Measurements from ENCODE around the gene KHNYN.
A peak's percentile ranks its signal among the peaks of the same experiment; 100 is the strongest.
"Not testable (repeated sequence)": the region's sequence is repeated elsewhere in the genome, so short reads cannot be mapped to it uniquely, and the experiment has no call there.

The KHNYN gene

DNA sequence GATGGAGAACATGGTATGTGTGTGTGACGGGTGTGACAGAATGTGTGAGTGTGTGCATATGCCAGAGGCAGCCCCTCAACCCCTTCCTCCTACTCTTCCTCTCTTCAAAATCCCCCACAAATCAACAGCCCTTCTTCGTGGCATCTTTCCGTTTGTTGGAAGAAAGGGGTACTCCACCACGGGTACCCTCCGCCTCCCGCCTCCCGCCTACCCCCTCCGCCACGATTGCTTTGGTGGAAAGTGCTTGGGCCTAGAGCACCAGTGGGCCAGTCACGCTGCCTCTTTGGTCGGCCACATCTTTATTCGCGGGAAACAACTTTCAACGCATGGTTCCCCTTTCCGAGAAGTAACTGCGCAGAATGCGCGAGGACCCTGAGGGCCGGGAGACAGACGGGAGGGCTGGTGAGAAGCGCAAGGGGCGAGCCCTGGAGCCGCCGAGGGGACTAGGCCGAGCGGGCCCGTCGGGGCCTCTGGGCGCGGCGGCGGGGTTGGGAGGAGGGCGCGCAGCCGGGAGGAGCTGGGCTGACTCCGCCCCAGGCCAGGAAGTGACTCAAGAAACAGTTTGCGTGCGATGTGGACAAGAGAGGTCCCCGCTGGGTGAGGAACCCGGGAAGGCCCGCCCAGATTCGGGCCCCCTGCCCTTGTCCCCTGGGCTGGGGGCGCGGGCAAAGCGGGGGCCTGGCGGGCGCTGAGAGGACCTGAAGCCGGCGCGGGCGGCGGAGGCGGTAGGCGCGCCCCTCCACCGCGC, at the start of gene KHNYN, which contains the start of gene CBLN3:
Gene KHNYN (plus strand): TSS at position 560 of the 748 bp plus-strand sequence. CDS start 777 bp downstream, outside the sequence.
Gene CBLN3 (minus strand): TSS at position 274 of the 748 bp plus-strand sequence. CDS start 614 bp downstream, outside the sequence.
- DNase-seq (ENCODE audit: low spot score): peak; percentile 96
- no peak for FAIRE-seq

DNA sequence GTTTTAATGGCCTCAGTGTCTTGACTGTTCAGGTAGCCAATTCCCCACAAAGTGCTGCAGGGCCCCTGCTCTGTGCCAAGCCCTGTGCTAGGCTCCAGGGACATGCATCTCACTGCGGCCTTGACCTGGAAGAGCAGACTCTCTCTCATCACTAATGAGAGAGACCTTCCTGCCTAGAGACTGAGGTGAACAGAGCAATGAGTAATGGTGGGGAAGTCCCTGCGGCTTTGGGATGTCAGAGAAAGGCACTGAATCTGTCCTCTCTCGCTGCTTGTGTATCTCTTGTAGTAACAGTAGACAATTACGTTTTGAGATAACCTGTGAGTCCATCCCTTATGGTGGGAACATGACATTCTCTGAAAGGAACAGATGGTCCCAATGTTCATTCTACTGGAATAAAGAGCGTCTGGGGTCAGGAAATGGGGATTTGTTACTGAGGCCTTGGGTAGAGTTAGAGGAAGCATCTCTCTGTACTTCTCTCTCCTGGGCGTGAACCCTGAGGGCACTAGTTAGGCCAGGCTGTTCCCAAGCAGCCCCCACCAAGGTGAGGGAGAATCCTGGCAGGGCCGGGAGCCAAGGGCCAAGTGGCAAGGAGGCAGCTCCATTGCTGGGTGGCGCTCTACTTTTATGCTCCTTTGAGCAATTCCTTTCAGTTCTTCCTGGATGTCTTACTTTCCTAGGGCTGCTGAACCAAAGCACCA, 48.2 kb upstream of the KHNYN start:
- DNase-seq (ENCODE audit: low spot score) (no peak), FAIRE-seq (no peak)

DNA sequence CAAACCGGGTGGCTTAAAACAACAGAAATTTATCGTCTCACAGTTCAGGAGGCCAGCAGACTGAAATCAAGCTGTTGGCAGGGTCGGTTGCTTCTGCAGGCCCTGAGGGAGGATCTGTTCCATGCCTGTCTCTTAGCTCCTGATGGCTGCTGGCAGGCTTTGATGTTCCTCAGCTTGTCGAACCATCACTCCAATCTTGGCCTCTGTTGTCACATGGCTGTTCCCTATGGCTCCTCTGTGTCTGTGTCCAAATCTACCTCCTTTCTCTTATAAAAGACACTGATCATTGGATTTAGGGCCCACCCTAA, 47.7 kb upstream of the KHNYN start:
- DNase-seq (ENCODE audit: low spot score) (no peak), FAIRE-seq (no peak)

DNA sequence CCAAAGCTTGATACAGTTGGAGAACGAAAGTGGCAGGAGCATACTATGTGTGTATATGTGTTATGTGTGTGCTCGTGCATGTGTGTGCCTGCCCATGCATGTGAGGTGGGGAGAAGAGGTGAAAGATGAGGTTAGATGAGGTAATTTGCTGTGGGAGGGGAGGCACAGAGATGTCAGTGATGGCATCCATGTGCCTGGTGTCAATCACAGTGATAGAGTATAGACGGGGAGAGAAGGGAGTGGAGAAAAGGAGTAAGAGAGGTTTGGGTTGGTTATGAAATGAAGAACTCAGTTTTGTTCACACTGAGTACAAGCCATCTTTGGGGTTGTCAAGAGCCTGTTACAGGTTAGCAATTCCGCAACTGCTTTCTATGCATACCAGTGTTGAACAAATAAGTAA, 45.6 kb upstream of the KHNYN start:
- DNase-seq (ENCODE audit: low spot score) (no peak), FAIRE-seq (peak; percentile 78)

DNA sequence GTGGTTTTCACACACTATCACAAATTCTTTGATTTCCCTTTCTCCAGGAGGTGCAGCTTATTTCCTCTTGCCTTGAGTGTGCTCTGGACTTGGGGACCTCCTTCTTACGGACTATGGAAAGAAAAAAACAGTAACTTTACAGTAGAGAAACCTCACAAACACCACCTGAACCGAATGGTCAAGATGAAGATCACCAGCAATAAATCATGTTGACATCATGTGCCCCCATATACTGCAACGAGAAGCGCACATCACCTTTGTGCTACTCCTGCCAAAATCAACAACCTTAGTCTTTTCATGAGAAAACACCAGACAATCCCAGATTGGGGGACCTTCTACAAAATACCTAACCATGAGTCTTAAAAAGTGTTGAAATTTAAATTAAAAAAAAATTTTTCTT, 44.2 kb upstream of the KHNYN start:
- DNase-seq (ENCODE audit: low spot score): no peak
- no peak for FAIRE-seq

DNA sequence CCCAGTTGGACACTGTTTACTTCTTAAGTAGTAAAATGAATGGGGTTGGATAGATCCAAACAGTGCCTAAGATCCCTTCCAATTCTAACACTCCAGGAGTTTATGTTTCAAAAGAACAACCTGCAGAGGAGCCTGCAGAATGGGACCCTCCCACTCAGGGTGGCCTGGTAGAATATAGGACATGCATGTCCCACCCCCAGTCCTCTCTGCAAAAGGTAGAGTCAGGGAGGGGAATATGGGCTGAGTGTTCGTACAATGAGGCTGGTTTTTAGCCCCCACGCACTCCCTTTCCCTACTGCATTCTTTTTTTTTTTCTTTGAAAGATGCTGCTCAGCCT, 42.8 kb upstream of the KHNYN start:
- FAIRE-seq (no peak), DNase-seq (ENCODE audit: low spot score) (no peak)

DNA sequence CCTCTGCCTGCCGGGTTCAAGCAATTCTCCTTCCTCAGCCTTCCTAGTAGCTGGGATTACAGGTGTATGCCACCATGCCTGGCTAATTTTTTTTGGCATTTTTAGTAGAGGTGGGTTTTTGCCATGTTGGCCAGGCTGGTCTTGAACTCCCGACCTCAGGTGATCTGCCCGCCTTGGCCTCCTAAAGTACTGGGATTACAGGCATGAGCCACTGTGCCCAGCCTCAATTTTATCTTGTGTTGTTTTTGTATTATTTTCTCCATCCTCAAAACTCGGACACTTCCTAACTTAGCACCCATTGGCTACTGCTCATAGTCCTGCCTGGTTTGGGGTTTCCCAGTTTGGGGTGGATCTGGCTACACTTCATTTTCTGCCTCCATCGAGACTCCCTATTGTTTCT, 42.2 kb upstream of the KHNYN start:
- not testable (repeated sequence) for FAIRE-seq; DNase-seq (ENCODE audit: low spot score)

DNA sequence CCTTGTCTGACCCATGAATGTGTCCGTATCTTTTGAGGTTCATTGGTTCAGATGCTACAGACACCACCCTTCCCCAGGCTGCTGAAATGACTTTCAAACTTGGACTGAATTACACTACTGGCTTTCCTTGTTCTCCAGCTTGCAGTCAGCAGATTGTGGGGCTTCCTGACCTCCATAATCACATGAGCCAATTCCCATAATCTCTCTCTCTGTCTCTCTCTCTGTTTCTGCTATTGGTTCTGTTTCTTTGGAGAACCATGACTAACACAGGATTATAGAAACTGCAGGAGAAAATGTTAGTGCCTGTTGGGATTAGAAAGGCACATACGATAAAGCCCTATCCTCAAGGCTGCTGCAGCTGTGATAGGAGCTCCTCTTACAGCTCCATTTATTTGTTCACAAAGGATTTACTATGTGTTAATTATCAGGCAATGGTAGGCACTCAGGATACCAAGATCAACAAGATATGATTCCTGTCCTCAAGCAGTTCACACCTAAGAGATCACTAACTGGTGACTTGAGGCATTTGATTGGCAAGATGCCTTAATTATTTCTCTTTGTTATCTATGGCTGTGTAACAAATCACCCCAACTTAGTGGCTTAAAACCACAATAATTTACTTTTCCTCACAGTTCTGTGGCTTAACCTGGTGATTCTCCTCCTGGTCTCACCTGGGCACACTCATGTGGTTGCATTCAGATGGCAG, 41.1 kb upstream of the KHNYN start:
- DNase-seq (ENCODE audit: low spot score) (no peak), FAIRE-seq (no peak)

DNA sequence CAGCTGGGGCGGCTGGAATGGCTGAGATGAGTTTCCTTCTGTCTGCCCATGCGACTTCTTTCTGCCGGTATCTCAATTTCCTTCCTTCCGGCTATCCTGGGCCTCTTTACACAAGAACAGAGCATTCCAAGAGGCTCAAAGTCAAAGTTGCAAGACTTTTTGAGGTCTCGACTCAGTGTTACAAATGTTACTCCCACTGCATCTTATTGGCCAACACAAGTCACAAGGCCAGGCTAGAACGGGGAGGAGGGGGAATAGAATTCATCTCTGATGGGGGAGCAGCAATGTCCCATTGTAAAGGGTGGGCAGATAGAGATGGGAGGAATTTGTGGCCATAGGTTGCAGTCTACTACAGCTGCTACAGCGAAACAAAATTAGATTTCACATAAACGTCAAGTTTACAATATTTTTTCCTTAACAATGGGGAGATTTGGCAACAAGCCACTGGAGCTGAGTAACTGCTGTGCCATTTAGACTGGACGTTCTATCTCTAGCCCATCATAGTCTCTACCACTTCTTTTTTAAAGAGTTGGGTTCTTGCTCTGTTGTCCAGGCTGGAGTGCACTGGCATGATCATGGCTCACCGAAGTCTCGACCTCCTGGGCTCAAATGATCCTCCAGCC, 40.4 kb upstream of the KHNYN start:
- FAIRE-seq (no peak), DNase-seq (ENCODE audit: low spot score) (no peak)

DNA sequence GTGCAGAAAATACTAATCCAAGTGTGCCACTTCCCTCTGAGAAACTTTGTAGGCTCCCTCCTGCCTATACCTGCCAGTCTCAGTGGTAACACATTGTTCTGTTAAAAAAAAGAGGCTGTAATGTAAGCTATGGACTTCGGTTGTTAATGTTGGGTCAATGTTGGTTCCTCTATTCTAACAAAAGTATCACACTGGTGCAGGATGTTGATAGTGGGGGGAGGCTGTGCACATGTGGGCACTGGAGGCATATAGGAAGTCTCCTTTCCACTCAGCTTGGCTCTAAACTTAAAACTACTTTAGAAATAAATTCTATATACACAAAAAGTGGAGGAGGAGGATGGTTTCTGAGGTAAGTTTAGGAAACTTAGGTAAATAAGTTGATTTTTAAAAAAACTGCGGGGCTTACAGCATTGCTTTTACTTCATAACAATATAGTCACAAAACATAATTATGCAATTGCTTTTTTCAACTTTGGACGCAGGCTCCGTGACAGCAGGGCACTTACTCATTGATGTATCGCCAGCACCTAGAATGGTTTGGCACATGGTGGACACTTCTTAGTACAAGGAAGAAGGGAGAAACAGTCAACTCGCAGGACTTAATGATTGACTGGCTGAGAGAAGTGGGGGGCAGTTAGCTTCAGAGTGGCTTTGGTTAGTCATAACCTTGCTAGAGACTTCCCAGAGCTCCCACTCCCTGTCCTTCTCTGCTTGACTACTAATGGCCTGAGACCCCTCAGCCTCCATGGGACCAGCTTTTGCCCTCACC, 38.9 kb upstream of the KHNYN start:
- no peak for DNase-seq (ENCODE audit: low spot score)
- FAIRE-seq: no peak

DNA sequence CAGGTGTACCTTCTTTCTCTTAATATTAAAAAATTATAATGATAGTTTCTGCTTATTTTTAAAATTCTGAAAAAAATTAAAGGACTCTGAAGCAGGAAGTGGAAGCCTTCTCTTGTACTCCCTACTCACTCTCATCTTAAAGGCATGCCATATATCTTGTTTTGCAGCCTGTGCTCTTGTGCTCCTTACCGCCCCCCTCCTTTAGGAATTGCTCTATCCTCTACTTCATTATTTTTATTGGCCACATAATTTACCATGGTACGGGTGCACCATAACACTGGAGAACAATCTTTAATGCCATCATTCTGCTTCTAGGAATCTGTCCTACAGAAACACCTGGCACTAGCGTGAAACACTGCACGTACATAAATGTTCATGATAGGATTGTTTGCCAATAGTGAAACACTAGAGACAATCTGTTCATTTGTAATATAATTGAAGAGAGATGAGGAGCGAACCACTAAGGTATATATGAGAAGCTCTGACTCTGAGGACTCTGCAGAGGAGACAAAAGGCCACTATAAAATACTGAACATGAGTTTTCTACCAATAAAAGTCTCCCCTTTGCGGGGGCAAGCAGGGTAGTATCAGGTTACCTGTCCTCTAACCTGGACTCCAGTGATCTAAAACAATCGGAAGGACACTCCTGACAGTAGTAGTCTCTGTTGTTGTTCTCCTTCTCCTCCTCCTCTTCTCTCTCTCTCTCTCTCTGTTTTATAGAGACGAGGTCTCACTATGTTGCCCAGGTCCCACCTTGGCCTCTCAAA, 37.2 kb upstream of the KHNYN start:
- peak; percentile 65 for DNase-seq (ENCODE audit: low spot score)
- no peak for FAIRE-seq

DNA sequence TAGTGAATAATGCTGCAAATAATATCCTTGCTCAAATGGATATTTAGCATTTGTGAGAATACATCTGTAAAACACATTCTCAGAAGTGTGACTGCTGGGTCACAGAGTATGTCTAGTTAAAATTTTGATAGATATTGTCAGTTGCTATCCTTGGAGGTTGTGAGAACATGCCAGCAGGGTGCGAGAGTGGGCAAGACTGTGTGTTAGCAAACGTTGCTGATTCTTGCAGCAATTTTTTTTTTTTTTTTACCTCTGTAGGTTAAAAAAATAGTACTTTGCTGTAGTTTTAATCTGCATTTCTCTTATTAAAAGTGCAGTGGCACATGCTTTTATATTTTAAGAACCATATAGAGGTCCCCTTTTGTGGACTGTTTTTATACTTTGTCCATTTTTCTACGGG, 35.5 kb upstream of the KHNYN start:
- no peak for DNase-seq (ENCODE audit: low spot score)
- no peak for FAIRE-seq

DNA sequence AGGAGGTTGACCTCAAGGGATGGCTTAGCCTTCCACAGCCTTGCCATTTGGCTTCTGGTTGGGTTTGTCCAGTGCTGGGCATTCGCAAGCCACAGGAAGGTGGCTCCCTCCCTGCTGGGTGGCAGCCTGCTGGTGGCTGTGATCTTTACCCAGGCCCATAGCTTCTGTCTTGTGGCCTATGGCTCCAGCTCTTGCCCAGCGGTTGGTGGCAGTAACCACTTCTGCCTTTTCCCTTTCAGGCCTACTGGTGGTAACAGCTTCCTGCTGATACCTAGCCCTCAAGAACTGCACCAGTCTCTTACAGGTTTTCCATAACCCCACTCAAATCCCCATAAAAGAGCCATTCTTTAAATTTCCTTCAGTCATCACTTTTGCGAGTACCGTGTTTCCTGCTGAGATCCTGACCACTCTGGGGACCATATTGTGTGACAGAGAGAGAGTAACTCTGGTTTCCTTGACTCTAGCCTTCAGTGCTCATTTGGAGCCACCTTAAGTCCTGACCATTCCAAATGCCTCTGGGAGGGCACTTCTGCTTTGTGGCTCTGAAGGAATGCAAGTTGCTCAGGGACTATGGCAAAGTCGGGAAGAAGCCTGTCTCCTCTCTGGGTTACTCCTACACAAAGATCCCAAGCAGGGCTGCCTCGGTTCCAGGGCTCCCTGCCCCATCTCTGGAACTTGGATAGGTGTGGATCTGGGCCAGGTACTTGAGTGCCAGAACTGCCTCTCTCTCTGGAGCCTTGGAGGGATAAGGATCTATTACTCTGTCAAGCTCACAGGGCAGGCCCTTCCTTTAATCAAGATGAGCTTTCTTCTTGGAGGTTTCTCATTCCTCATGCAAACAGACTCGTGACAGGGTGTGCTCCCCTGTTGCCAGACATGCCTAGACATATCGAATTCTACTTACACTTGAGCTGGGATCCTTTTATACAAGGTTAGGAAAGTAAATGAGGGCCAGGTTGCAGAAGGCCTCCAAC, 33.9 kb upstream of the KHNYN start:
- FAIRE-seq (no peak), DNase-seq (ENCODE audit: low spot score) (no peak)

DNA sequence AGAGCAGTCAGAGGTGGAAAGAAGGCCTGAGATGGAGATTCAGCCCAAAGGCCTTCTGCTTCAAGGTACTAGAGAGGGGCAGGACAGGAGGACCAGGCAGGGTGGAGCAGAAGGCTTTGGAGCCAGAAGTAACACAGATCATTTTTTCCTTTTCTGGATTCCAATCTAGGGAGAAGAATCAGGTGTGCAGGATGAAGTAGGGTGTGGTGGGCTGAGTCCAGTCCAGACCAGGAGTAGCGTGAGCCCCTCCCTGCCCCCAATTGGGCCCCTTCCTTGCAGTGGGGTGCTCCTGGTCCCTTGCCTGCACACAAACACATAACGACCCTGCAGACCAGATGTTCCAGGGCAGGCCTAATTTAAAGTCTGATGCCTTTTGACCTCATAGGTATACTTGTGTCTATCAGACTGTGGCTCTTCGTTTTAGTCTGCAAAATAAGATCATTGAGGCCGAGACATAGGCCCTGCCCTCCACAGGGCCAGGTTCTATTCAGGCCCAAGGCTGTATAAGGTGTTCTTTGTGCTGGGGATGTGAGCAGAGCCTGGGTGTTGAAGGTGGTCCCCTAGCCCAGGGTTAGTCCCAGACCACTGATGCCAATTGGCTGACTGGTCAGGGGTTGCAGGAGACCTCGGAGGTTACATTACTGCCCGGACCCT, 32.0 kb upstream of the KHNYN start:
- FAIRE-seq (no peak), DNase-seq (ENCODE audit: low spot score) (no peak)

DNA sequence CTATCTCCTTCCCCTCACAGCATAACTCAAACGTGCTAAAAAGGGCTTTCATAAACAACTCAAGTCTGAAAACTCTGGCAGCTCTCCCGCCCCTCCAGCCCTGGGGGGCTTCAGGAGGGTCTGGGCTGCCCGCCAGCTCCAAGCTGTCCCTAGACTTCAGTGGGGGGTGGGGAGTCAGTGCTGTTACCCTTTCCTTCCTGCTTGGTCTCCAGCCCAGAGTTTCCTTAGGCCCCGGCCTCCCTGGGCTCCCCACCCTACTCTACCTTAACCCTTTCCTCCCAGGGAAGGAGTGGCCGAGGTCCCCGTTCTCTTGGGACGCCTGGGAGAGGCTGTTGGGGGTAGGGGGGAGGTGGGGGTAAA, 31.5 kb upstream of the KHNYN start:
- DNase-seq (ENCODE audit: low spot score) (no peak), FAIRE-seq (no peak)

DNA sequence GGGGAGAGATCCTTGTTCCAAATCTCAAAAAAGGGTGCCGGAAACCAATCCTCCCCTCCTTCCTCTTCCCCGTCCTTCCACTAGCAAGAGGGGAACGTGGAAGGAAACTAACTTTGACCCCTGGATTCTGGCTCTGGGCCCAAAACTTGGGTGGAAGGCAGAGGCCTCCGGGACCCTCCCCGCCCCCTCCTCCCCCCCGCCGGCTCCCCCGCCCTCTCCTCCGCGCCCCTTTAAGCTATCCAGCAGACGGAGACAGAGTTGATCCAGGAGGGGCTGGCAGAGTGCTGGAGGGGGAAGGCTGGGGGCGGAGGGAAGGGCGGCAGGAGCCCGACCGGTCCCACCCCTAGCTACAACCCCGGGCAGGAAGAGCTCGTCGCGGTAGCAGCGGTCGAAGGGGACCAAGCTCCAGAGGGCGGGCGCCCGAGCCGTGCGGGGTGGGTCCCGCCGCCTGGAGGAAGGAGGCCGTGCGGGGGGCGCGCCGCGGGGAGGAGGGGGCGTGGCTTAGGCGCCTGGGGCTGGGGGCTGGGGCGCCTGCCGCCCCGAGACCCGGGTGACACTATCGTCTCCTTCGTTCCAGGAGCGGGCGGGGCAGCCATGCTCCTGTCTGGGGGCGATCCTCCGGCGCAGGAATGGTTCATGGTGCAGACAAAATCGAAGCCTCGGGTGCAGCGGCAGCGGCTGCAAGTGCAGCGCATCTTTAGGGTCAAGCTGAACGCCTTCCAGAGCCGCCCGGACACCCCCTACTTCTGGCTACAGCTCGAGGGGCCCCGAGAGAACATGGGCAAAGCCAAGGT, 30.9 kb upstream of the KHNYN start, which contains the start of gene NYNRIN:
Gene NYNRIN (plus strand): TSS at position 351 of the 794 bp plus-strand sequence. CDS start 244 bp downstream, at position 595.
- FAIRE-seq (no peak), DNase-seq (ENCODE audit: low spot score) (peak; percentile 64)

DNA sequence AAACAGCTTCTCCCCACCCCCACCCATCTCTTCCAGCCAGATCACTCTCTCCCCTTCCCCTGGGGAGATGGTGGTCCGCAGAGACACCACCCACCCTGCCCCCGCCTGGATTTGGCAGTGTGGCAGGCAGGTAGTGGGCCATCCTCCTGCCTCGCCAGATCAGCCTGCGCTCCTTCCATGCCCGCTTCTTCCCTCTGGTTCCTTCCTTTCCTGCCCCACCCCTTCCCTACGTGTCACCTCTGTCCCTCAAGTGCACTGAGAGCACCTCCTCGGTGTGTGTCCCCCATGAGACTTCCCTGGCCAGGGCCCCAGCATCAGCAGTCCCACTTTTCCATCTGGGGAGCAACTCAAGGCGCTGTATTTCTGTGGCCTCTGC, 30.3 kb upstream of the KHNYN start:
- FAIRE-seq (no peak), DNase-seq (ENCODE audit: low spot score) (no peak)

Data from urothelium cell line (cell line).